Lower leg skin (tissue), 4 donors: Measurements from ENCODE around the gene SPTB. TPM values are rescaled to one million over a fixed set of nuclear protein-coding genes. Genes with fewer than 3 reads are reported as not detected.

Source experiments
- DNase-seq, 2 donors: peaks; one replicate each; pipeline ENCODE4 v3.0.0-alpha.2; 2019; ENCODE audit warnings: low spot score in 2 of 2
- H3K4me3 ChIP-seq: fragments of 200-600 bp; sonication (generic); 2 replicates; pipeline ENCODE4 v1.5.1; 2017; ENCODE audit warnings: mild to moderate bottlenecking, low read depth; ENCODE audit not compliant: poor library complexity, severe bottlenecking
- CTCF ChIP-seq, 3 donors: fragments of 450-650 bp; IDR thresholded peaks; one replicate each; pipeline ENCODE4 v1.5.1; 2016; ENCODE audit warnings: antibody characterized with exemption in 3 of 3, mild to moderate bottlenecking in 3 of 3, moderate library complexity in 2 of 3
- POLR2A ChIP-seq, 2 donors: fragments of 450-650 bp; IDR thresholded peaks; one replicate each; pipeline ENCODE4 v1.6.1; 2016 to 2017; ENCODE audit warnings: antibody characterized with exemption in 2 of 2, mild to moderate bottlenecking in 1 of 2, moderate library complexity in 1 of 2
- WGBS, 2 donors: methylation state at CpG; one replicate each; pipeline ENCODE4 v1.1.5; 2018; 5-methylcytosine and 5-hydroxymethylcytosine counted together
- intact Hi-C: fragments of 100-400 bp; cut with DNase I; formaldehyde crosslinking; loops from one replicate; pipeline ENCODE4 v1.15.0; 2023; ENCODE audit warnings: low total_unique reads
- total RNA-seq, 4 donors: library from RNA; depleted of rRNA; stranded (reverse); fragments of >200 nt; gene quantifications; one replicate each; pipeline ENCODE4 v1.1.0, GENCODE V29; 2016

The SPTB gene
- total RNA-seq, 4 donors from 2014 or later: 0.34 to 1.3 (median 0.92) TPM

GRCh38 chr14:64775081-64775777 is 104.5 kb downstream of the SPTB start:
- TF ChIP-seq CTCF (IDR thresholded peaks at IDR 0.05) (no peak), POLR2A (IDR thresholded peaks at IDR 0.05) (no peak)
- DNase-seq: no peak
- intact Hi-C loops: no loop called here
- H3K4me3 ChIP-seq: no peak overlapping the region
- 90 to 94% methylated on average over 25 of the region's 25 CpGs for WGBS, 2 donors

- no peak for DNase-seq
- TF ChIP-seq POLR2A (IDR thresholded peaks at IDR 0.05) (no peak), CTCF (IDR thresholded peaks at IDR 0.05) (no peak)
- intact Hi-C loops: no loop called here
- no peak overlapping the region for H3K4me3 ChIP-seq
- 94 to 95% methylated on average over 16 of the region's 16 CpGs for WGBS, 2 donors
Observed at GRCh38 chr14:64774272-64774671, 105.4 kb downstream of the SPTB start.

GRCh38 chr14:64773577-64773976 is 106.1 kb downstream of the SPTB start:
- intact Hi-C loops: no loop called here
- H3K4me3 ChIP-seq: no peak overlapping the region
- TF ChIP-seq CTCF (IDR thresholded peaks at IDR 0.05) (no peak), POLR2A (IDR thresholded peaks at IDR 0.05) (no peak)
- DNase-seq: no peak
- WGBS, 2 donors: 94 to 95% methylated on average over 2 to 3 of the region's 3 CpGs

- H3K4me3 ChIP-seq: no peak overlapping the region
- intact Hi-C loops: no loop called here
- WGBS, 2 donors: 94 to 96% methylated on average over 18 of the region's 18 CpGs
- no peak for TF ChIP-seq CTCF (IDR thresholded peaks at IDR 0.05)
- no peak for TF ChIP-seq POLR2A (IDR thresholded peaks at IDR 0.05)
- DNase-seq: no peak
Observed at GRCh38 chr14:64773046-64773445, 106.7 kb downstream of the SPTB start.

- no peak overlapping the region for H3K4me3 ChIP-seq
- no peak for DNase-seq
- intact Hi-C loops: no loop called here
- TF ChIP-seq CTCF (IDR thresholded peaks at IDR 0.05) (no peak), POLR2A (IDR thresholded peaks at IDR 0.05) (no peak)
- 93 to 96% methylated on average over 36 of the region's 36 CpGs for WGBS, 2 donors
Observed at GRCh38 chr14:64772397-64772950, 107.2 kb downstream of the SPTB start.
